Adrenal gland (tissue), 5 donors: ENCODE data around the gene SLC38A2.

Experiments
- CTCF ChIP-seq, 6 experiments: fragments of 450-650 bp in 4 of 6; fragments of 200-600 bp in 2 of 6; sonication (generic) in 1 of 6; IDR thresholded peaks; 1 replicate in 5 of 6; 2 replicates in 1 of 6; pipeline versions ENCODE4 v1.5.1 to v1.8.0; 2016 to 2021; ENCODE audit warnings: antibody characterized with exemption in 6 of 6, mild to moderate bottlenecking in 2 of 6, moderate library complexity in 1 of 6
- POLR2A ChIP-seq, 2 donors: fragments of 450-650 bp; IDR thresholded peaks; one replicate each; pipeline ENCODE4 v1.6.1; 2017; ENCODE audit warnings: antibody characterized with exemption in 2 of 2, mild to moderate bottlenecking in 2 of 2, moderate library complexity in 1 of 2
- donor health status: DM: no; HTN: no; CAD: no.

GRCh38 chr12:46342562-46343033, 30.0 kb downstream of the SLC38A2 start:
- TF ChIP-seq CTCF (IDR thresholded peaks at IDR 0.05): peak; percentile 16 to 73 (median 62)
- TF ChIP-seq POLR2A (IDR thresholded peaks at IDR 0.05): no peak
